HEK293T (cell line): ENCODE data around the gene PCDH9.

ENCODE experiments used
- BHLHE40 ChIP-seq: fragments of 450-650 bp; IDR thresholded peaks from 2 replicates; pipeline ENCODE4 v1.6.1; 2016; ENCODE audit warnings: mild to moderate bottlenecking, moderate library complexity, borderline replicate concordance
- ELF4 ChIP-seq: fragments of 450-650 bp; IDR thresholded peaks from 2 replicates; pipeline ENCODE4 v1.6.1; 2017; ENCODE audit warnings: antibody characterized with exemption
- FOXA1 ChIP-seq: fragments of 450-650 bp; IDR thresholded peaks from 2 replicates; pipeline ENCODE4 v1.6.1; 2016; ENCODE audit warnings: mild to moderate bottlenecking
- FOXK2 ChIP-seq: fragments of 450-650 bp; IDR thresholded peaks from 2 replicates; pipeline ENCODE4 v1.6.1; 2016; ENCODE audit warnings: mild to moderate bottlenecking
- FOXM1 ChIP-seq: fragments of 450-650 bp; IDR thresholded peaks from 2 replicates; pipeline ENCODE4 v1.6.1; 2017; ENCODE audit warnings: mild to moderate bottlenecking, borderline replicate concordance
- HDGF ChIP-seq: fragments of 450-650 bp; IDR thresholded peaks from 2 replicates; pipeline ENCODE4 v1.6.1; 2017; ENCODE audit warnings: antibody characterized with exemption, borderline replicate concordance
- L3MBTL2 ChIP-seq: fragments of 450-650 bp; conservative IDR thresholded peaks from 2 replicates; pipeline ENCODE4 v1.6.1; 2016; ENCODE audit warnings: mild to moderate bottlenecking
- LEF1 ChIP-seq: fragments of 450-650 bp; IDR thresholded peaks from 2 replicates; pipeline ENCODE4 v1.6.1; 2017; ENCODE audit warnings: mild to moderate bottlenecking, borderline replicate concordance
- NFRKB ChIP-seq: fragments of 450-650 bp; IDR thresholded peaks from 2 replicates; pipeline ENCODE4 v1.6.1; 2016; ENCODE audit warnings: mild to moderate bottlenecking, moderate library complexity
- SP1 ChIP-seq: fragments of 450-650 bp; IDR thresholded peaks from 2 replicates; pipeline ENCODE4 v1.6.1; 2017
- SUZ12 ChIP-seq: fragments of 450-650 bp; IDR thresholded peaks from 2 replicates; pipeline ENCODE4 v1.6.1; 2016; ENCODE audit warnings: mild to moderate bottlenecking
- TARDBP ChIP-seq: fragments of 450-650 bp; IDR thresholded peaks from 2 replicates; pipeline ENCODE4 v1.6.1; 2016
- ZNF384 ChIP-seq: fragments of 450-650 bp; IDR thresholded peaks from 2 replicates; pipeline ENCODE4 v1.6.1; 2016
- TF ChIP-seq, protein P1 (sequence below): fragments of 450-650 bp; IDR thresholded peaks from 2 replicates; pipeline ENCODE4 v1.6.1; 2016

DNA sequence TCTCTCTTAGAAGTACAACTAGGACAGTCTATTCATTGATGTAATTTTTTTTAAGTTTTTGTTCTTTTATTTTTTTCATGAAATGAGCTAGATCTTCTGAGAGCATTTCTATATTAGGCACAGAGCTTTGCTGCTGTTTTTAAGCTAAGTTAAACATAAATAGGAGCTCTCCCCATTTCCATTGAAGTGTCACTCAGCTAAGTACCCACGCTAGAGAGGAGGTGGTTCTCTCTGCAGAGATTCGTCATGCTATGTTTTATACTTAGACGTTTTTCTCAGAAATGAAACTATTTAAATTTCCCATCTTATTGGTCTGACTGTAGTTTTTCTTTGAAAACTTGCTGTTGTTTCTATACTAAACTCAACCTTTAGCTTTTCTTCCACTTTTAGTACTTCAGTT is 271.5 kb downstream of the PCDH9 start:
- no peak for TF ChIP-seq ZNF384
- TF ChIP-seq FOXK2 = no peak
- TF ChIP-seq NFRKB = no peak
- no peak for TF ChIP-seq BHLHE40
- TF ChIP-seq ELF4 = no peak
- no peak for TF ChIP-seq HDGF
- no peak for TF ChIP-seq FOXM1
- no peak for TF ChIP-seq TARDBP
- no peak for TF ChIP-seq SP1
- TF ChIP-seq LEF1 = no peak
- no peak for TF ChIP-seq FOXA1
- TF ChIP-seq, protein P1, sequence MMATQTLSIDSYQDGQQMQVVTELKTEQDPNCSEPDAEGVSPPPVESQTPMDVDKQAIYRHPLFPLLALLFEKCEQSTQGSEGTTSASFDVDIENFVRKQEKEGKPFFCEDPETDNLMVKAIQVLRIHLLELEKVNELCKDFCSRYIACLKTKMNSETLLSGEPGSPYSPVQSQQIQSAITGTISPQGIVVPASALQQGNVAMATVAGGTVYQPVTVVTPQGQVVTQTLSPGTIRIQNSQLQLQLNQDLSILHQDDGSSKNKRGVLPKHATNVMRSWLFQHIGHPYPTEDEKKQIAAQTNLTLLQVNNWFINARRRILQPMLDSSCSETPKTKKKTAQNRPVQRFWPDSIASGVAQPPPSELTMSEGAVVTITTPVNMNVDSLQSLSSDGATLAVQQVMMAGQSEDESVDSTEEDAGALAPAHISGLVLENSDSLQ = no peak
- no peak for TF ChIP-seq SUZ12
- no peak for TF ChIP-seq L3MBTL2
